Right lobe of liver (tissue), 6 donors: ENCODE results near the gene PON3. TPM values are rescaled to one million over a fixed set of nuclear protein-coding genes. Genes with fewer than 3 reads are reported as not detected.

ENCODE experiments used
- ATAC-seq, 4 donors: fragments of 200-7000 bp; cut with Tn5 transposase; one replicate each; pipeline ENCODE4 v1.9.1; 2020; ENCODE audit warnings: mild to moderate bottlenecking in 4 of 4, moderate library complexity in 4 of 4
- DNase-seq, 3 donors: peaks; one replicate each; pipeline ENCODE4 v3.0.0-alpha.2; 2020
- H3K27ac ChIP-seq, 3 donors: fragments of 200-600 bp; one replicate each; pipeline ENCODE4 v1.8.0; 2022
- H3K27me3 ChIP-seq, 2 donors: fragments of 200-600 bp; one replicate each; pipeline ENCODE4 v1.8.0; 2022
- H3K36me3 ChIP-seq, 4 donors: fragments of 200-600 bp; sonication (generic) in 1 of 4; one replicate each; pipeline versions ENCODE4 v1.5.1 to v1.8.0; 2017 to 2022; ENCODE audit warnings: control low read depth in 1 of 4
- H3K4me1 ChIP-seq, 4 donors: fragments of 200-600 bp; sonication (generic) in 1 of 4; one replicate each; pipeline versions ENCODE4 v1.5.1 to v1.8.0; 2017 to 2022; ENCODE audit warnings: control low read depth in 1 of 4
- H3K4me3 ChIP-seq, 3 donors: fragments of 200-600 bp; one replicate each; pipeline ENCODE4 v1.8.0; 2022
- H3K9me3 ChIP-seq, 4 donors: fragments of 200-600 bp; sonication (generic) in 1 of 4; one replicate each; pipeline versions ENCODE4 v1.5.1 to v1.8.0; 2017 to 2022; ENCODE audit warnings: control low read depth in 1 of 4
- POLR2A ChIP-seq: fragments of 450-650 bp; IDR thresholded peaks from one replicate; pipeline ENCODE4 v1.6.1; 2017; ENCODE audit warnings: antibody characterized with exemption, mild to moderate bottlenecking
- WGBS: methylation state at CpG from one replicate; pipeline ENCODE4 v1.1.6; 2018; ENCODE audit warnings: low coverage, low lambda C conversion rate; ENCODE audit not compliant: insufficient coverage; ENCODE audit errors: missing lambda C conversion rate; 5-methylcytosine and 5-hydroxymethylcytosine counted together
- intact Hi-C, 2 donors: fragments of 100-400 bp; cut with DNase I; formaldehyde crosslinking; loops; one replicate each; pipeline versions ENCODE4 v1.11.2 to v1.14.1; 2022
- total RNA-seq, 6 experiments: library from RNA; depleted of rRNA in 2 of 6; stranded (reverse); fragments of >200 nt in 2 of 6; fragmentation: NEBNext Ultra II Directional in 3 of 6; extraction: Animal tissue kit (Norgen Biotek cat#: 25700) in 3 of 6; gene quantifications; one replicate each; pipeline versions ENCODE4 v1.1.0 to v1.2.4, GENCODE V29; 2016 to 2023
- TF ChIP-seq, protein P1 (sequence below), 4 donors: fragments of 200-600 bp in 3 of 4; fragments of 450-650 bp in 1 of 4; IDR thresholded peaks; one replicate each; pipeline versions ENCODE4 v1.5.1 to v1.8.0; 2016 to 2022; ENCODE audit warnings: antibody characterized with exemption in 4 of 4, mild to moderate bottlenecking in 2 of 4
- donor health status: DM: no; HTN: yes; CAD: no.
- donor health status: DM: no; HTN: no; CAD: no.
- donor health status: DM: no; HTN: no; CAD: no.
- donor health status: DM: no; HTN: yes; CAD: no.
- donor health status: DM: no; HTN: yes; CAD: no.

PON3 gene
- total RNA-seq, 6 experiments from 2014 or later: 149 to 328 (median 193) TPM

DNA sequence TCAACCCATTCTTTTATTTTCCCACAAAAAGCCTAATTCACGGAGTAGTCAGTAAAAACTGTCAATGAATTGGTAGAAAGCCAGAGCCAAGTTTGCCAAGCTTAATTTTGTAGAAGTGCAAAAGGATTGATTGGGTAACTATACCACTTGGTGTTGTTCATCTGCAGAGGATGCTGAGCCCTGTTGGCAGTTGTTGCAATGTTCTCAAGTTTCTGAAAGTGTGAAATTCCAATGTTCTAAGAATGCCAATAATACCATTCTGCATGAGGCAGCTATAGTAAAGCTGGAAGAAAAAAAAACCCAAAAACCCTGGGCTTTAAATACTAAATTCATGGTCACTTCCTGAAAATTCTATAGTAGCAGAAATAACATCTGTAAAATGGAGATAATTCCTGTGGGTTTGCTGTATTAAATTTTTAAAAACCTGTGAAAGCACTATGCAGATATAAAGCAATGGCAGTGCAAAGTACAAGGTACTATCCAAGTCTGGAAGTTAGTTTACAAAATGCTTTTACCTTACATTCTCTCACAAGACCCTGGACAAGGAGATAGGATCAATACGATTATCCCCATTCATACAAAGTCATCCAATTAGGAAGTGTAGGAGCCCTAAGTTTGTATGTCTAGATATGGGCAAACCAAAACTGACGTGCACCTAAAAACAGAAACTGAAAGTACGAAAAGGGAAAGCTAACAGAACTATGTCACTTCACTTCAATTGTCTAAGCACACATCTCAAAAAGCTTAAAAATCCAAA is 65.8 kb downstream of the PON3 start:
- DNase-seq: no peak
- Histone ChIP-seq H3K36me3 (no peaks in the 10 kb centered on the region), H3K27me3 (no peaks in the 10 kb centered on the region), H3K4me1 (peaks cover 0 to 11% (median 0%) of the 10 kb centered on the region in 4 donors), H3K4me3 (peak overlapping the region; percentile 23 to 40 (median 27)), H3K9me3 (no peaks in the 10 kb centered on the region), H3K27ac (peak overlapping the region; percentile 7 to 52 (median 46))
- TF ChIP-seq, protein P1, sequence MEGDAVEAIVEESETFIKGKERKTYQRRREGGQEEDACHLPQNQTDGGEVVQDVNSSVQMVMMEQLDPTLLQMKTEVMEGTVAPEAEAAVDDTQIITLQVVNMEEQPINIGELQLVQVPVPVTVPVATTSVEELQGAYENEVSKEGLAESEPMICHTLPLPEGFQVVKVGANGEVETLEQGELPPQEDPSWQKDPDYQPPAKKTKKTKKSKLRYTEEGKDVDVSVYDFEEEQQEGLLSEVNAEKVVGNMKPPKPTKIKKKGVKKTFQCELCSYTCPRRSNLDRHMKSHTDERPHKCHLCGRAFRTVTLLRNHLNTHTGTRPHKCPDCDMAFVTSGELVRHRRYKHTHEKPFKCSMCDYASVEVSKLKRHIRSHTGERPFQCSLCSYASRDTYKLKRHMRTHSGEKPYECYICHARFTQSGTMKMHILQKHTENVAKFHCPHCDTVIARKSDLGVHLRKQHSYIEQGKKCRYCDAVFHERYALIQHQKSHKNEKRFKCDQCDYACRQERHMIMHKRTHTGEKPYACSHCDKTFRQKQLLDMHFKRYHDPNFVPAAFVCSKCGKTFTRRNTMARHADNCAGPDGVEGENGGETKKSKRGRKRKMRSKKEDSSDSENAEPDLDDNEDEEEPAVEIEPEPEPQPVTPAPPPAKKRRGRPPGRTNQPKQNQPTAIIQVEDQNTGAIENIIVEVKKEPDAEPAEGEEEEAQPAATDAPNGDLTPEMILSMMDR (IDR thresholded peaks at IDR 0.05): no peak
- TF ChIP-seq POLR2A: no peak
- ATAC-seq: peak; percentile 83 to 91 (median 90)
- intact Hi-C loops: no loop called here
- WGBS: 5% methylated on average over 4 of the region's 4 CpGs

DNA sequence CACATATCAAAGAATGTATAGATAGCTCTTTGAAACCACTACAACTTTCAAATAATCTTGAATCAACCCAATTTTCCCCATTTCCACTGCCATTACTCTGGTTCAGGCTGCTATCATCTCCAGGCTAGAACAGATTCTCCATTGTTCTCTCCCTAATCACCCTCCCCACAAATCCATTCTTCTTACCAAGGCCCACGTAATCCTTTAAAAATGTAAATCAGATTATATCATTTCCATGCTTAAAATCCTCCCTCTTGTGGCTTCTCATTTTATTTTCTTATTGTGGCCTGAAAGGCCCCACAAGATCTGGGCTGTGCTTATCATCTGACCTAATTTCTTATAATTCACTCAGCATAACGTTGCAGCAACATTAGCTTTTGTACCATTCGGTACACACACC is 68.8 kb downstream of the PON3 start:
- TF ChIP-seq, protein P1 (IDR thresholded peaks at IDR 0.05): no peak
- TF ChIP-seq POLR2A: no peak
- Histone ChIP-seq H3K36me3 (no peaks in the 10 kb centered on the region), H3K27ac (no peak overlapping the region), H3K9me3 (no peaks in the 10 kb centered on the region), H3K4me3 (no peak overlapping the region), H3K4me1 (peaks cover 0 to 8% (median 0%) of the 10 kb centered on the region in 4 donors), H3K27me3 (no peaks in the 10 kb centered on the region)
- WGBS: 42% methylated on average over 3 of the region's 3 CpGs
- ATAC-seq (no peak), DNase-seq (no peak)
- intact Hi-C loops: no loop called here

DNA sequence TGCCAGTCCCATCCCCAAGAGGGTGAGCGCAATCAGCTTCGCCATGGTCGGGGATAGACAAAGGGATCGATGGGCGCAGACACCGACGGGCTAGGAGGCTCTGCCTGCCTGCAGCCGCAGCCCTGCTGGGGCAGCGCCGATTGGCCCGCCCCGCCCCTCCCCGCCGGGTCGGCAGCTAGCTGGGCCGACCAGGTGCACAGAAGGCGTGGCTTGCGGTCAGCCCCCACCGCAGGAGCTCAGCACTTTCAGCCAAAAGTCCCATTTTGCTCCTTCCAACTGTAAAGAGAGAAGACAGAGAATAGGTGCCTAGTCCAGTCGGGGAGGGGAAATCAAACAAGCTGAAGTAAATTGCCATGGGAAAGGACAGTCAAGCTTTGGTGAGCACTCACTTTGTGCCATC is 71.7 kb downstream of the PON3 start, which contains the start of gene PON1:
PON1 (minus strand) TSS at position 102 of the 400 bp plus-strand sequence; CDS start at position 45, 57 bp downstream.
- peak; percentile 76 to 98 (median 88) for ATAC-seq
- WGBS: 65% methylated on average over 2 of the region's 20 CpGs
- TF ChIP-seq, protein P1 (IDR thresholded peaks at IDR 0.05): no peak
- TF ChIP-seq POLR2A: peak; percentile 42
- peak within 1 kb of the TSS; percentile 30 to 74 (median 64) for H3K4me3 ChIP-seq
- intact Hi-C loops: no loop called here
- peaks cover 0 to 36% (median 8%) of the 10 kb centered on the region in 4 donors for H3K4me1 ChIP-seq
- H3K27ac ChIP-seq: peak within 1 kb of the TSS; percentile 26 to 96 (median 86)
- H3K36me3 ChIP-seq: no peaks in the 10 kb centered on the region
- no peaks in the 10 kb centered on the region for H3K9me3 ChIP-seq
- DNase-seq: peak; percentile 63 to 94 (median 87)
- H3K27me3 ChIP-seq: no peaks in the 10 kb centered on the region

DNA sequence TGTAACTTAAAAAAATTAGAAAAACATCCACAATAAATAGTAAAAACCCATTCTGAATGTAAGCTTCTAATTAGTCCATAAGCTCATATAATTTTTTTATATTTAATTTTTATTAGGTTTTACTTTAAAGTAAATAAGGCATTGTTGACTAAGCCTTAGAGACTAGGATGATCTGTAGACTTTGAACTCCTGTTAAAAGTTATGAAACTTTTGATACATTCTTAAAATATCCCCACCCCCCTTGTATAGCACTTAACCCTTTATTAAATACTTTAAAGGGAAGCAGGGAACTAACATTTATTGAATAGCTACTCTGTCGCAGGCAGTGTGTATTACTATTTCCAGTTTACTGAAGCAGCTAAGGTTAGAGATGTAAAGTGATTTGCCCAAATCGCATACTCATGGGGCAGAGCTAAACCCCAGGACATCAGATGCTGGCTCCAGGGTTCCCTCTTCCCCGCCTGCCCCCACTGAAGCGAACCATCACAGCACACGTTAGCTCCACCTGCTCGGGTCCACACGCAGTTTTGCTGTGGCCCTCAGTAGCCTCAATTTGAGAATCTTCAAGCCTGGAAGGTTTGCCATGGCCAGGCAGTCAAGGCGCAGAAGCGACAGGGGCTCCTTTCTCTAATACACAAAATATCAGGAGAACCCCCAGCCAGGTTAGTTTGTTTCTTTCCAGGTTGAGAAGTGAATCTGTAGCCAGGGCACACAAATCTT is 72.6 kb downstream of the PON3 start:
- DNase-seq (peak in 1 of 3 donors; percentile 54), ATAC-seq (peak; percentile 44 to 60 (median 56))
- TF ChIP-seq POLR2A: no peak
- TF ChIP-seq, protein P1 (IDR thresholded peaks at IDR 0.05): no peak
- Histone ChIP-seq H3K9me3 (no peaks in the 10 kb centered on the region), H3K4me3 (peak overlapping the region; percentile 30 to 74 (median 64)), H3K27me3 (no peaks in the 10 kb centered on the region), H3K36me3 (no peaks in the 10 kb centered on the region), H3K4me1 (peaks cover 0 to 45% (median 13%) of the 10 kb centered on the region in 4 donors), H3K27ac (peak overlapping the region; percentile 58 to 96 (median 86))
- intact Hi-C loops: no loop called here
- WGBS: 24% methylated on average over 7 of the region's 9 CpGs
